ENCODE results near the gene UNC5CL. TPM values are rescaled to one million over a fixed set of nuclear protein-coding genes. Genes with fewer than 3 reads are reported as not detected.
A peak's percentile ranks its signal among the peaks of the same experiment; 100 is the strongest.

UNC5CL gene, protein sequence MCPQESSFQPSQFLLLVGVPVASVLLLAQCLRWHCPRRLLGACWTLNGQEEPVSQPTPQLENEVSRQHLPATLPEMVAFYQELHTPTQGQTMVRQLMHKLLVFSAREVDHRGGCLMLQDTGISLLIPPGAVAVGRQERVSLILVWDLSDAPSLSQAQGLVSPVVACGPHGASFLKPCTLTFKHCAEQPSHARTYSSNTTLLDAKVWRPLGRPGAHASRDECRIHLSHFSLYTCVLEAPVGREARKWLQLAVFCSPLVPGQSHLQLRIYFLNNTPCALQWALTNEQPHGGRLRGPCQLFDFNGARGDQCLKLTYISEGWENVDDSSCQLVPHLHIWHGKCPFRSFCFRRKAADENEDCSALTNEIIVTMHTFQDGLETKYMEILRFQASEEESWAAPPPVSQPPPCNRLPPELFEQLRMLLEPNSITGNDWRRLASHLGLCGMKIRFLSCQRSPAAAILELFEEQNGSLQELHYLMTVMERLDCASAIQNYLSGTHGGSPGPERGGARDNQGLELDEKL
- 0.53 TPM for total RNA-seq

DNA sequence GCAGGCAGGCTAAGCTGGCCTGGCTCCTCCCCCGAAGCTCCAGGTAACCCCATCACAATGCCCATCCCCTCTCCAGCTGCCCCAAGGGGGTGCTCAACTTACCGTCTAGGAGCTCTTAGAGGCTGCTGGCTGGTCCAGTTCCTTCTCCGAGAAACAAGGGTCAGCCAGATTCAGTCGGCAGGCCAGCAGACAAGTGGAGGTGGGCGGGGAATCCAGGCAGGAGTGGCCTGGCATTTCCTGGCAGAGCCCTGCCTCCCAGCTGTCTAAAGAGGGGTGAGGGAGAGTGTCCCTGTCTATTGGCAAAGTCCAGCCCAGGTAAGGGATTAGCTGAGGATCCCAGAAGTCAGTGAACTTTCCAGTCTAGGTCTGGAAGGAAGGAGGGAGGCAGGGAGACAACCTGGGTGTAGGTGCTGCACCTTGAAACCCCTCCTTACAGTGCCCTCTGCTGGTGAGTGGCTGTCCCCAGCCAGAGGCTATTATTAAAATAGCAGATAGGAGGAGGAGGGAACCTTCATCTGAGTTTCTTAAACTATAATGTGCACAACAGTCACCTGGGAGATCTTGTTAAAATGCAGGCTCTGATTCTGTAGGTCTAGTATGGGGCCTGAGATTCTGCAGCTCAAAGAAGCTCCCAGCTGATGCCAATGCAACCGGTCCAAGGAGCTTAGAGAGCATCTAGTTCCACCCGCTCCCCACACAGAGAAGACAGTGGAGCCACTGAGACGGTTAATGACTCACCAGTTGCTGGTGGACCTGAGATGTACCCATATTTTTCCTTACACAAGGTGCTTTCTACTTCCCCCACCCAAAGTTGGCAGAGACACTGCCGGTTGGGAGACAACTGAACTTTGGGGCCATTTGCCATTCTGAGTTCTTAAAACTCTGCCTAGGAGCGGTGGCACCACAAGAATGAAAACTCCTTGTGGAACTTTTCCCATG, at the start of gene UNC5CL:
TSS of gene UNC5CL (minus strand) at position 162 of the 939 bp plus-strand sequence. CDS start 4,147 bp downstream, outside the sequence.
- no peak within 1 kb of the TSS for H3K4me3 ChIP-seq
- H3K27me3 ChIP-seq, result no peaks in the 10 kb centered on the region
- no peaks in the 10 kb centered on the region for H3K36me3 ChIP-seq
- H3K9me3 ChIP-seq, result no peaks in the 10 kb centered on the region
- no peaks in the 10 kb centered on the region for H3K4me1 ChIP-seq
- intact Hi-C loops (cut with DNase I), result no loop called here
- TF ChIP-seq, protein P1, sequence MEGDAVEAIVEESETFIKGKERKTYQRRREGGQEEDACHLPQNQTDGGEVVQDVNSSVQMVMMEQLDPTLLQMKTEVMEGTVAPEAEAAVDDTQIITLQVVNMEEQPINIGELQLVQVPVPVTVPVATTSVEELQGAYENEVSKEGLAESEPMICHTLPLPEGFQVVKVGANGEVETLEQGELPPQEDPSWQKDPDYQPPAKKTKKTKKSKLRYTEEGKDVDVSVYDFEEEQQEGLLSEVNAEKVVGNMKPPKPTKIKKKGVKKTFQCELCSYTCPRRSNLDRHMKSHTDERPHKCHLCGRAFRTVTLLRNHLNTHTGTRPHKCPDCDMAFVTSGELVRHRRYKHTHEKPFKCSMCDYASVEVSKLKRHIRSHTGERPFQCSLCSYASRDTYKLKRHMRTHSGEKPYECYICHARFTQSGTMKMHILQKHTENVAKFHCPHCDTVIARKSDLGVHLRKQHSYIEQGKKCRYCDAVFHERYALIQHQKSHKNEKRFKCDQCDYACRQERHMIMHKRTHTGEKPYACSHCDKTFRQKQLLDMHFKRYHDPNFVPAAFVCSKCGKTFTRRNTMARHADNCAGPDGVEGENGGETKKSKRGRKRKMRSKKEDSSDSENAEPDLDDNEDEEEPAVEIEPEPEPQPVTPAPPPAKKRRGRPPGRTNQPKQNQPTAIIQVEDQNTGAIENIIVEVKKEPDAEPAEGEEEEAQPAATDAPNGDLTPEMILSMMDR (IDR thresholded peaks at IDR 0.05), result peak in 2 of 3 experiments; percentile 29 to 45
- H3K27ac ChIP-seq, result no peak within 1 kb of the TSS
- DNase-seq (ENCODE audit: low spot score in 2 of 2), result no peak

DNA sequence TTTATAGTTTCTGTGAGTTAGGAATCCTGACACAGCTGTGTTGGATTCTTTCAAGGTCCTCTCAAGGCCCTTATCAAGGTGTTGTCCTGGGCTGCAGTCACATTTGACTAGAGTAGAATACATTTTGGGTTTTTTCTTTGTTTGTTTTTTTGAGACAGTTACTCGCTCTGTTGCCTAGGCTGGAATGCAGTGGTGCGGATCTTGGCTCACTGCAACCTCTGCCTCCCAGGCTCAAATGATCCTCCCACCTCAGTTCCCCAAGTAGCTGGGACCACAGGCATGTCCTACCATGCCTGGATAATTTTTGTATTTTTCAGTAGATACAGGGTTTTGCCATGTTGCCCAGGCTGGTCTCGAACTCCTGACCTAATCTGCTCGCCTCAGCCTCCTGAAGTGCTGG, 49.4 kb upstream of the UNC5CL start:
- H3K9me3 ChIP-seq, result no peaks in the 10 kb centered on the region

DNA sequence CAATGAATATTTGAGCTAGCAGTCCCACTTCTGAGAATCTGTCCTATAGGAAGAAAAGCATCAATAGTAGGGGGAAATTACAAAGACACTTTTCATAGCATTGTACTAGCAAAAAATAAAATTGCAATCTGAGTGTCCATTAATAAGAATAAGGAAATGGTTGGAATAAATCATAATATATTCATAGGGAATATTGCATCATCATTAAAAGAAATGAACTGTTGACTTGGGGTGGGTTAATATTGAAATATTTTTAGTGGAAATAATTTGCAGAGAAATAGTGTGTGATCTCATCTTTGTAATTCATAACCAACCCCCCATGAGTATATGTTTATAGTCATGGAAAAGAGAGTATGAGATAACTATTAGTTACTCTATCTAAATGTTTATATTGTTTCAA, 46.2 kb upstream of the UNC5CL start:
- no peak for DNase-seq (ENCODE audit: low spot score in 2 of 2)
- H3K4me3 ChIP-seq, result no peak overlapping the region
- H3K27me3 ChIP-seq, result no peaks in the 10 kb centered on the region
- peaks cover 41 to 63% of the 10 kb centered on the region in 2 donors for H3K36me3 ChIP-seq
- no peak overlapping the region for H3K27ac ChIP-seq
- no peaks in the 10 kb centered on the region for H3K9me3 ChIP-seq
- intact Hi-C loops (cut with DNase I), result no loop called here
- TF ChIP-seq, protein P1 (IDR thresholded peaks at IDR 0.05), result no peak
- H3K4me1 ChIP-seq, result no peaks in the 10 kb centered on the region

More for the DNA sequence above, 49.4 kb upstream of the UNC5CL start:
- H3K27me3 ChIP-seq, result no peaks in the 10 kb centered on the region
- H3K4me3 ChIP-seq, result no peak overlapping the region
- TF ChIP-seq, protein P1 (IDR thresholded peaks at IDR 0.05), result no peak
- intact Hi-C loops (cut with DNase I), result no loop called here
- no peak overlapping the region for H3K27ac ChIP-seq
- peaks cover 47 to 68% of the 10 kb centered on the region in 2 donors for H3K36me3 ChIP-seq
- DNase-seq (ENCODE audit: low spot score in 2 of 2), result no peak
- H3K4me1 ChIP-seq, result no peaks in the 10 kb centered on the region

DNA sequence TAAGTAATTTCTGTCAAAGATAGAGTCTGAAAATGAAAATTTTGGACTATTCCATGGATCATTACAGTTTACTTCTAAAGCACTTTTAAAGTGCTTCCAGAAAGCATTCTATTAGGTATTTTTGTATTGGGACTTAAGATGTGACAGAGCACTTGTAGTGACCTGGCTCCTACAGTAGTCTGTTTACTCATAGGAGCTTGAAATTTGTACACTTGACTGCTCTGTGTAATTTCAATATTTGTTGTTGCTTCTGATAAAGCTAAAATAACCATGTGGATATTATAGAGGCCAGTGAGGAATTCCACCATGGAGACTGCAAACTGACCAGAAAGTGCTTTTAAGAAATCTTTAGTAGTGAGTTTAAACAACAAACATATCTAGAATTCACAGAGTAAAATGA, 44.1 kb upstream of the UNC5CL start:
- no peaks in the 10 kb centered on the region for H3K27me3 ChIP-seq
- DNase-seq (ENCODE audit: low spot score in 2 of 2), result no peak
- no peak overlapping the region for H3K27ac ChIP-seq
- no peak overlapping the region for H3K4me3 ChIP-seq
- no peaks in the 10 kb centered on the region for H3K9me3 ChIP-seq
- no peaks in the 10 kb centered on the region for H3K4me1 ChIP-seq
- intact Hi-C loops (cut with DNase I), result no loop called here
- TF ChIP-seq, protein P1 (IDR thresholded peaks at IDR 0.05), result no peak
- peaks cover 37 to 62% of the 10 kb centered on the region in 2 donors for H3K36me3 ChIP-seq

DNA sequence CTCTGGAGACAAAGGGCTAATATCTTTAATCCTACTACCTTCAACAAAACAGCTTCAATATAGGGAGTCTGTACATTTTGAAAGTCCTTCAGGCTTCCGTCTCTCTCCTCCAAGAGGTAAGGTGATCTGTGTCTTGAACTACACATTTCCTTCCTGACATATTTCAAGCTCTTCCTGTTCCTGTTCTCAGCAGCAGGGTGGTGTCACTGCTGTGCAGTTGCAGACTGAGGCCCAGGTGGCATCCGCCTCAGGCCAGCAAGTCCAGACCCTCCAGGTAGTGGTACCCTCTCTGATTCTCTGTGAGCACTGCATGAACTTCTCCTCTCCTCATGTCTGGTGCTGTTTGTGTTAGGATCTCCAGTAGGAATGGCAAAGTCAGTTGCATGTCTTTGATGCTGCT, 41.6 kb upstream of the UNC5CL start:
- no peaks in the 10 kb centered on the region for H3K27me3 ChIP-seq
- no peaks in the 10 kb centered on the region for H3K9me3 ChIP-seq
- H3K4me1 ChIP-seq, result peaks cover 0 to 15% of the 10 kb centered on the region in 2 donors
- intact Hi-C loops (cut with DNase I), result no loop called here
- H3K27ac ChIP-seq, result no peak overlapping the region
- TF ChIP-seq, protein P1 (IDR thresholded peaks at IDR 0.05), result no peak
- no peak for DNase-seq (ENCODE audit: low spot score in 2 of 2)
- H3K4me3 ChIP-seq, result no peak overlapping the region
- peaks cover 37 to 53% of the 10 kb centered on the region in 2 donors for H3K36me3 ChIP-seq

All from ascending aorta (tissue), 2 donors.